A549 (cell line): Measurements from ENCODE around the gene ZC3H12D.
"Not testable (repeated sequence)": the region's sequence is repeated elsewhere in the genome, so short reads cannot be mapped to it uniquely, and the experiment has no call there.

Source experiments
- CEBPB ChIP-seq, 2 experiments: fragments of >200 bp in 1 of 2; sonication (Bioruptor Twin) in 1 of 2; formaldehyde crosslinking in 1 of 2; IDR thresholded peaks; 2 replicates each; pipeline ENCODE4 v1.6.1; 2012 to 2016
- JUN ChIP-seq, 2 experiments: fragments of >200 bp; sonication (Bioruptor Twin); formaldehyde crosslinking; IDR thresholded peaks; 2 replicates in 1 of 2; 3 replicates in 1 of 2; pipeline ENCODE4 v1.6.1; 2016 to 2017
- SREBF2 ChIP-seq: fragments of 450-650 bp; IDR thresholded peaks from 2 replicates; pipeline ENCODE4 v1.6.1; 2014; ENCODE audit warnings: mild to moderate bottlenecking, moderate library complexity
- ZC3H11A ChIP-seq: fragments of 450-650 bp; IDR thresholded peaks from 2 replicates; pipeline ENCODE4 v1.6.1; 2014; ENCODE audit warnings: antibody characterized with exemption, mild to moderate bottlenecking
- TF ChIP-seq, protein P1 (sequence below): fragments of >200 bp; sonication (Bioruptor Twin); formaldehyde crosslinking; IDR thresholded peaks from 3 replicates; pipeline ENCODE4 v1.5.1; 2016
- TF ChIP-seq, protein P2 (sequence below): fragments of 450-650 bp; IDR thresholded peaks from 2 replicates; pipeline ENCODE4 v1.6.1; 2014; ENCODE audit warnings: antibody characterized with exemption

DNA sequence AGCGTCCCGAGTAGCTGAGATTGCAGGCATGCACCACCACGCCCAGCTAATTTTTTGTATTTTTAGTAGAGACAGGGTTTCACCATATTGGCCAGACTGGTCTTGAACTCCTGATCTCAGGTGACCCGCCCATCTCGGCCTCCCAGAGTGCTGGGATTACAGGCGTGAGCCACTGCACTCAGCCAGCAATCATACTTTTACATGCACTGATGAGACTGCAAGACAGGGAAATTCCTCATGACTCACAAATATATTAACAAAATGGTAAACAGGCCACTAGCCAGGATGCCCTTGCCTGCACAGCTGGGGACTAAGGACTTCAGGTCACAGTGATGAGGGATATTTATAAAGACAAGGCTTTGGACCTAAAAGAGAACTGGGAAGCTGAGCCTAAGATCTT is 11.8 kb upstream of the ZC3H12D start:
- not testable (repeated sequence) for TF ChIP-seq CEBPB (IDR thresholded peaks at IDR 0.05); SREBF2; ZC3H11A; JUN (IDR thresholded peaks at IDR 0.05)
- TF ChIP-seq, protein P1, sequence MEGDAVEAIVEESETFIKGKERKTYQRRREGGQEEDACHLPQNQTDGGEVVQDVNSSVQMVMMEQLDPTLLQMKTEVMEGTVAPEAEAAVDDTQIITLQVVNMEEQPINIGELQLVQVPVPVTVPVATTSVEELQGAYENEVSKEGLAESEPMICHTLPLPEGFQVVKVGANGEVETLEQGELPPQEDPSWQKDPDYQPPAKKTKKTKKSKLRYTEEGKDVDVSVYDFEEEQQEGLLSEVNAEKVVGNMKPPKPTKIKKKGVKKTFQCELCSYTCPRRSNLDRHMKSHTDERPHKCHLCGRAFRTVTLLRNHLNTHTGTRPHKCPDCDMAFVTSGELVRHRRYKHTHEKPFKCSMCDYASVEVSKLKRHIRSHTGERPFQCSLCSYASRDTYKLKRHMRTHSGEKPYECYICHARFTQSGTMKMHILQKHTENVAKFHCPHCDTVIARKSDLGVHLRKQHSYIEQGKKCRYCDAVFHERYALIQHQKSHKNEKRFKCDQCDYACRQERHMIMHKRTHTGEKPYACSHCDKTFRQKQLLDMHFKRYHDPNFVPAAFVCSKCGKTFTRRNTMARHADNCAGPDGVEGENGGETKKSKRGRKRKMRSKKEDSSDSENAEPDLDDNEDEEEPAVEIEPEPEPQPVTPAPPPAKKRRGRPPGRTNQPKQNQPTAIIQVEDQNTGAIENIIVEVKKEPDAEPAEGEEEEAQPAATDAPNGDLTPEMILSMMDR: not testable (repeated sequence)
- TF ChIP-seq, protein P2, sequence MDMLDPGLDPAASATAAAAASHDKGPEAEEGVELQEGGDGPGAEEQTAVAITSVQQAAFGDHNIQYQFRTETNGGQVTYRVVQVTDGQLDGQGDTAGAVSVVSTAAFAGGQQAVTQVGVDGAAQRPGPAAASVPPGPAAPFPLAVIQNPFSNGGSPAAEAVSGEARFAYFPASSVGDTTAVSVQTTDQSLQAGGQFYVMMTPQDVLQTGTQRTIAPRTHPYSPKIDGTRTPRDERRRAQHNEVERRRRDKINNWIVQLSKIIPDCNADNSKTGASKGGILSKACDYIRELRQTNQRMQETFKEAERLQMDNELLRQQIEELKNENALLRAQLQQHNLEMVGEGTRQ: not testable (repeated sequence)
